ENCODE measurements around the gene NANOS3.
"Not testable (repeated sequence)": the region's sequence is repeated elsewhere in the genome, so short reads cannot be mapped to it uniquely, and the experiment has no call there.

The NANOS3 gene

GRCh38 chr19:13920524-13920923 lies 43.6 kb downstream of the NANOS3 start:
- Histone ChIP-seq H3K4me3 (ENCODE audit: low read length) (no peak overlapping the region), H3K36me3 (ENCODE audit: control insufficient read depth, low read length) (peaks cover 71% of the 10 kb centered on the region), H3K4me2 (ENCODE audit: low read length) (no peak overlapping the region), H4K20me1 (ENCODE audit: control insufficient read depth, insufficient read depth, low read depth, low read length) (no peaks in the 10 kb centered on the region), H3K27ac (ENCODE audit: low read depth, low read length) (no peak overlapping the region), H3K27me3 (ENCODE audit: control insufficient read depth, low read length) (no peaks in the 10 kb centered on the region), H3K4me1 (ENCODE audit: control insufficient read depth, low read length) (peaks cover 4% of the 10 kb centered on the region), H3F3A (ENCODE audit: control insufficient read depth, insufficient read depth) (no peaks in the 10 kb centered on the region), H3K79me2 (ENCODE audit: control insufficient read depth, low read length) (no peaks in the 10 kb centered on the region), H3K9me2 (replicated peaks; ENCODE audit: control insufficient read depth, low read length) (no peaks in the 10 kb centered on the region), H3K9me3 (ENCODE audit: control insufficient read depth, insufficient read depth, low read length) (peaks cover 11% of the 10 kb centered on the region; the same call in 1 of the 2 replicates)
- TF ChIP-seq CTCF (IDR thresholded peaks at IDR 0.05; ENCODE audit: low read depth, low read length, poor library complexity, severe bottlenecking) (no peak), EZH2phosphoT487 (IDR thresholded peaks at IDR 0.05; ENCODE audit: borderline replicate concordance, low read length) (no peak)

DNA sequence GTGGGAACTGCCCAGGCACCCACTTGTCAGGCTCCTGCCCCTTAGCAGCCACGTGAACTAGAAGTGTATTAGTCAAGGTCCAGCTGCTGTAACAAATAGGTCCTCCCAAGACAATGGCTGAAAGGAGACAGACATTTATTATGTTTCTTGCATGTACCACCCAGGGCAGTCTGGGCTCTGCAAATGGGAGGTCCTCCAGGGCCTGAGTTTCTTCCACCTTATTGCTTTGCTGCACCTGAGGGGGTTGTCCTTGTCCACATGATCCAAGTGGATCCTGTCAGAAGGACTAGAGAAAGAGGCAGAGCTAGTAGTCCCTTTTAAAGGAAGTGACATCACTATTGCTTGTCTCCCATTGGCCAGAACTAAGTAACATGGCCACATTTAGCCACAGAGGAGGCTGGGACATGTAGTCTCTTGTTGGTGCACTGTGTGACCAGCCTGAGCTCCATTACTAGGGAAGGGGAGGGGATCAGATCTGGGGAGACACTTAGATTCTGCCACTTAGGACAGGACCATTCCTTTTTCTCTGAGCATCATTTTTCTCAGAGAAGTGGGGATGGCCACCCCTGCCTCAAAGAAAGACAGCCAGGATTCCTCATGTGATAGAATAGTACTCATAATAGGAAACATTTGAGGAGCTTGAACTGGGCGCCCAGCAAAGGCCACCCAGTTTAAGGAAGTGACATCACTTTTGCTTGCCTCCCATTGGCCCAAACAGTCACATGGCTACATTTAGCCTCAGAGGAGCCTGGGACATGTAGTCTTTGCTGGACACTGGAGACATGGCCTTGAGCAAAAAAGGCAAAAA lies 44.2 kb downstream of the NANOS3 start:
- Histone ChIP-seq H3K4me3 (ENCODE audit: low read length) (no peak overlapping the region; the same call in 1 of the 2 replicates), H3K9me2 (replicated peaks; ENCODE audit: control insufficient read depth, low read length) (no peaks in the 10 kb centered on the region), H4K20me1 (ENCODE audit: control insufficient read depth, insufficient read depth, low read depth, low read length) (no peaks in the 10 kb centered on the region), H3K9me3 (ENCODE audit: control insufficient read depth, insufficient read depth, low read length) (peaks cover 11% of the 10 kb centered on the region; the same call in 1 of the 2 replicates), H3K4me1 (ENCODE audit: control insufficient read depth, low read length) (peaks cover 4% of the 10 kb centered on the region), H3K36me3 (ENCODE audit: control insufficient read depth, low read length) (peaks cover 67% of the 10 kb centered on the region), H3K27ac (ENCODE audit: low read depth, low read length) (0 out of 2 replicates have a peak overlapping the region, but pooled peaks have one; percentile 28), H3F3A (ENCODE audit: control insufficient read depth, insufficient read depth) (no peaks in the 10 kb centered on the region), H3K79me2 (ENCODE audit: control insufficient read depth, low read length) (no peaks in the 10 kb centered on the region), H3K4me2 (ENCODE audit: low read length) (peak overlapping the region; percentile 26; the same call in 1 of the 2 replicates), H3K27me3 (ENCODE audit: control insufficient read depth, low read length) (no peaks in the 10 kb centered on the region)
- TF ChIP-seq CTCF (IDR thresholded peaks at IDR 0.05; ENCODE audit: low read depth, low read length, poor library complexity, severe bottlenecking): no peak
- TF ChIP-seq EZH2phosphoT487 (IDR thresholded peaks at IDR 0.05; ENCODE audit: borderline replicate concordance, low read length): no peak

DNA sequence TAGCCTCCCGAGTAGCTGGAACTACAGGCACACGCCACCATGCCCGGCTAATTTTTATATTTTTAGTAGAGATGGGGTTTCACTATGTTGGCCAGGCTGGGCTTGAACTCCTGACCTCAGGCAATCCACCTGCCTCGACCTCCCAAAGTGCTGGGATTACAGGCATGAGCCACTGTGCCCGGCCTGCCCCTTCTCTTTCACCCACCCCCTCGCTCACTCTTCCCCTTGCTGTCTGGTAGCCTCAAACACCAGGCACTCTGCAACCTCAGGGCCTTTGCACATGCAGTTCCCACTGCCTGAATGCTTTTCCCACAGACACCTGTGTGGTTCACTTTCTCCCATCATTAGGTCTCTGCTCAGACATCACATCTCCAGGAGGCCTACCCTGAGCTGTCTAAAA lies 45.2 kb downstream of the NANOS3 start:
- not testable (repeated sequence) for H3K4me2 ChIP-seq (ENCODE audit: low read length); H4K20me1 ChIP-seq (ENCODE audit: control insufficient read depth, insufficient read depth, low read depth, low read length); H3K79me2 ChIP-seq (ENCODE audit: control insufficient read depth, low read length); H3K4me3 ChIP-seq (ENCODE audit: low read length); H3K27ac ChIP-seq (ENCODE audit: low read depth, low read length); H3F3A ChIP-seq (ENCODE audit: control insufficient read depth, insufficient read depth); H3K4me1 ChIP-seq (ENCODE audit: control insufficient read depth, low read length); H3K9me2 ChIP-seq (replicated peaks; ENCODE audit: control insufficient read depth, low read length); H3K27me3 ChIP-seq (ENCODE audit: control insufficient read depth, low read length)
- peaks cover 72% of the 10 kb centered on the region for H3K36me3 ChIP-seq (ENCODE audit: control insufficient read depth, low read length)
- H3K9me3 ChIP-seq (ENCODE audit: control insufficient read depth, insufficient read depth, low read length): peaks cover 11% of the 10 kb centered on the region; the same call in 1 of the 2 replicates

Data from DOHH2 (cell line).